CD14-positive monocyte (primary cell): ENCODE results near the gene ANKRD23. TPM values are rescaled to one million over a fixed set of nuclear protein-coding genes. Genes with fewer than 3 reads are reported as not detected.

Experiments
- DNase-seq, 3 donors: peaks; one replicate each; pipeline ENCODE4 v3.0.0-alpha.2; 2011 to 2022
- H2AFZ ChIP-seq: 2 replicates; pipeline ENCODE4 v1.6.0; 2012; ENCODE audit warnings: mild to moderate bottlenecking, low read depth, low read length, inconsistent platforms; ENCODE audit not compliant: insufficient read depth, poor library complexity, severe bottlenecking
- H3K27ac ChIP-seq, 2 donors: 1 replicate in 1 of 2; 2 replicates in 1 of 2; pipeline ENCODE4 v1.5.1; 2012 to 2013; ENCODE audit warnings: low read length in 2 of 2, control low read depth in 1 of 2, inconsistent platforms in 1 of 2, low read depth in 1 of 2, mild to moderate bottlenecking in 1 of 2
- H3K27me3 ChIP-seq, 2 donors: one replicate each; pipeline versions ENCODE4 v1.6.0 to v1.6.1; 2011 to 2013; ENCODE audit warnings: low read length in 2 of 2; ENCODE audit not compliant: control insufficient read depth in 2 of 2, insufficient read depth in 2 of 2
- H3K36me3 ChIP-seq, 2 donors: replicated peaks in 1 of 2; 1 replicate in 1 of 2; 2 replicates in 1 of 2; pipeline versions ENCODE4 v1.5.1 to v1.6.1; 2012 to 2013; ENCODE audit warnings: low read length in 2 of 2, control low read depth in 1 of 2, inconsistent platforms in 1 of 2, mild to moderate bottlenecking in 1 of 2; ENCODE audit not compliant: insufficient read depth in 2 of 2, control insufficient read depth in 1 of 2
- H3K4me1 ChIP-seq, 2 donors: 1 replicate in 1 of 2; 2 replicates in 1 of 2; pipeline versions ENCODE4 v1.5.1 to v1.6.1; 2012 to 2013; ENCODE audit warnings: low read length in 2 of 2, control low read depth in 1 of 2, inconsistent platforms in 1 of 2, mild to moderate bottlenecking in 1 of 2, moderate library complexity in 1 of 2; ENCODE audit not compliant: insufficient read depth in 2 of 2, control insufficient read depth in 1 of 2
- H3K4me2 ChIP-seq: replicated peaks from 2 replicates; pipeline ENCODE3; 2012; ENCODE audit warnings: low read length, moderate library complexity, mild to moderate bottlenecking; ENCODE audit not compliant: poor library complexity, severe bottlenecking; ENCODE audit errors: extremely low read depth
- H3K4me3 ChIP-seq, 3 experiments: fragments of 200-600 bp in 1 of 3; sonication (generic) in 1 of 3; replicated peaks in 1 of 3; 1 replicate in 2 of 3; 2 replicates in 1 of 3; pipeline ENCODE4 v1.5.1; 2011 to 2013; ENCODE audit warnings: low read length in 3 of 3, mild to moderate bottlenecking in 3 of 3, control low read depth in 2 of 3, low read depth in 2 of 3, inconsistent platforms in 1 of 3, moderate library complexity in 1 of 3
- H3K79me2 ChIP-seq: 2 replicates; pipeline ENCODE4 v1.6.0; 2012; ENCODE audit warnings: mild to moderate bottlenecking, control low read depth, inconsistent platforms, low read length, moderate library complexity; ENCODE audit not compliant: insufficient read depth
- H3K9ac ChIP-seq: 2 replicates; pipeline ENCODE4 v1.6.0; 2017; ENCODE audit warnings: low read length, mild to moderate bottlenecking; ENCODE audit not compliant: insufficient read depth, poor library complexity, severe bottlenecking
- H3K9me3 ChIP-seq, 2 donors: replicated peaks in 1 of 2; 1 replicate in 1 of 2; 2 replicates in 1 of 2; pipeline versions ENCODE4 v1.5.1 to v1.6.1; 2012 to 2013; ENCODE audit warnings: low read length in 2 of 2, control low read depth in 1 of 2; ENCODE audit not compliant: control insufficient read depth in 1 of 2, insufficient read depth in 1 of 2
- H4K20me1 ChIP-seq: 2 replicates; pipeline ENCODE4 v1.6.0; 2012; ENCODE audit warnings: mild to moderate bottlenecking, low read length, control low read depth, moderate library complexity; ENCODE audit not compliant: insufficient read depth
- H3K27ac Mint-ChIP-seq, 7 donors: one replicate each; pipeline ENCODE4 v1.8.0; 2020; ENCODE audit warnings: mild to moderate bottlenecking in 7 of 7, mixed read lengths in 7 of 7, moderate library complexity in 6 of 7, inconsistent platforms in 2 of 7
- H3K27me3 Mint-ChIP-seq, 3 donors: one replicate each; pipeline ENCODE4 v1.8.0; 2021 to 2022; ENCODE audit warnings: low read depth in 3 of 3, mild to moderate bottlenecking in 3 of 3, mixed read lengths in 3 of 3, moderate library complexity in 3 of 3, inconsistent platforms in 1 of 3
- H3K36me3 Mint-ChIP-seq, 2 donors: one replicate each; pipeline ENCODE4 v1.8.0; 2020; ENCODE audit warnings: mixed read lengths in 2 of 2, inconsistent platforms in 1 of 2, mild to moderate bottlenecking in 1 of 2
- H3K4me1 Mint-ChIP-seq: one replicate; pipeline ENCODE4 v1.8.0; 2020; ENCODE audit warnings: mild to moderate bottlenecking, mixed read lengths
- H3K4me3 Mint-ChIP-seq, 2 donors: one replicate each; pipeline ENCODE4 v1.8.0; 2020; ENCODE audit warnings: mild to moderate bottlenecking in 2 of 2, mixed read lengths in 2 of 2, moderate library complexity in 1 of 2
- H3K9me3 Mint-ChIP-seq, 7 donors: one replicate each; pipeline ENCODE4 v1.8.0; 2020 to 2022; ENCODE audit warnings: mixed read lengths in 7 of 7, mild to moderate bottlenecking in 6 of 7, moderate library complexity in 6 of 7, inconsistent platforms in 2 of 7
- WGBS: methylation state at CpG from one replicate; pipeline ENCODE4 v1.1.5; 2013; ENCODE audit warnings: missing lambda C conversion rate; ENCODE audit not compliant: insufficient coverage; 5-methylcytosine and 5-hydroxymethylcytosine counted together
- intact Hi-C, 2 donors: fragments of 100-400 bp; cut with micrococcal nuclease; formaldehyde crosslinking; loops; one replicate each; pipeline versions ENCODE4 v1.15.0 to v1.15.1; 2023
- polyA plus RNA-seq, 3 donors: library from polyadenylated mRNA; depleted of rRNA in 1 of 3; unstranded in 2 of 3; stranded (reverse) in 1 of 3; fragments of 300-500 nt in 2 of 3; fragments of >200 nt in 1 of 3; fragmentation: Illumina TruSeq in 2 of 3; gene quantifications; 1 replicate in 2 of 3; 2 replicates in 1 of 3; pipeline ENCODE4 v1.2.3, GENCODE V29; 2012 to 2021
- TF ChIP-seq, protein P1 (sequence below): fragments of 200-600 bp; IDR thresholded peaks from one replicate; pipeline ENCODE4 v1.8.0; 2022; ENCODE audit warnings: antibody characterized with exemption, mild to moderate bottlenecking

Gene ANKRD23
- polyA plus RNA-seq, 3 donors = 1.4 TPM; not detected in 2

DNA sequence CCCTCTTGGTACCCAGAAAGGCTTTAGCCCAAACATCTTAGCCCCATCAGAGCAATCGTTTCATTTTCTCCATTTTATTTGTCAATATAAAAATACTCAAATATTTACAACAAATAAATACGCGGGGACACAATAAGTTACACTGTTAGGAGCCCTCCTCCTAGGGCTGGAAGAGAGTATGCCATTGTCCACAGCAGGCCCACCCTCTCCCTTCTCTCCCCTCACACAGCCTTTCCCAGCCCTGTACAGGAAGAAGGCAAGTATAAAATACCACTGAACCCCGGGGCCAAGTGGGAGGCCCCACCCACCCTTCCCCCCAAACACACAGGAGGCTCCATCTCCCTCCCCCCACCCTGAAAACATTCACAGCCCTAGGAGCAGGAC, 15.9 kb upstream of the ANKRD23 start:
- WGBS = 57% methylated on average over 1 of the region's 4 CpGs
- intact Hi-C loops = loop anchor here (5.0 kb wide), 1 partner anchor 42 kb away; the partner anchor contains the start of gene CNNM3 (in 2 of the 2)
- H3K4me1 Mint-ChIP-seq = peaks cover 50% of the 10 kb centered on the region

DNA sequence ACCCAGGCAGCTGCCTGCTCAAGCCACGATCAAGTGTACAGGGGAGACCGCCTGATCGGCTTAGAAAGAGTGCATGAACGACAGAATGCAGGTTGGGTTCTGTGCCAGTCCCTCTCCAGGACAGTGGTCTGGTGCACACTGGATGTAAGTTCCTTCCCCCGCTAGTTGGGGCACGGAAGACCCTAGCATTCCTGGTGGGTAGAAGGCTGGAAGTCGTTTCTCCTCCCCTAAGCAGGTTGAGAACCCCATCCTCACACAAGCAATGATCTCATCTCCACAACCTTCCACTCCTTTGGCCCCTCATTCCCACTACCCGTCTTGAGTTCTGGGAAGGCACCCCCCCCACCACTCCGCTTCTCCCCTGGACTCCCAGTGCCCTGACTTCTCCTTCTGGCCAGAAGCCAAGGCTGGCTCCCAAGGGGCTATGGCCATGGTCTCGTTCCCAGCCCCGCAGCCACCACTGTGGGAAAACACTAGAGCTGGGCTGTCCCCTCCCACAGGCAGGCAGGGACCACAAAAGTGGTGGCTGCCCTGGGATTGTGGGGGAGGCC, 15.4 kb upstream of the ANKRD23 start:
- Histone ChIP-seq H3K4me3 (no peak overlapping the region), H2AFZ (peak overlapping the region; percentile 95), H3K4me2 (peak overlapping the region; percentile 97), H3K9ac (no peak overlapping the region), H3K9me3 (no peaks in the 10 kb centered on the region), H3K27ac (no peak overlapping the region), H4K20me1 (no peaks in the 10 kb centered on the region), H3K4me1 (peaks cover 45 to 48% of the 10 kb centered on the region in 2 donors), H3K36me3 (peaks cover 0 to 1% of the 10 kb centered on the region in 2 donors), H3K27me3 (peaks cover 0 to 33% of the 10 kb centered on the region in 2 donors), H3K79me2 (peaks cover 17% of the 10 kb centered on the region)
- WGBS = 94% methylated on average over 6 of the region's 11 CpGs
- TF ChIP-seq, protein P1, sequence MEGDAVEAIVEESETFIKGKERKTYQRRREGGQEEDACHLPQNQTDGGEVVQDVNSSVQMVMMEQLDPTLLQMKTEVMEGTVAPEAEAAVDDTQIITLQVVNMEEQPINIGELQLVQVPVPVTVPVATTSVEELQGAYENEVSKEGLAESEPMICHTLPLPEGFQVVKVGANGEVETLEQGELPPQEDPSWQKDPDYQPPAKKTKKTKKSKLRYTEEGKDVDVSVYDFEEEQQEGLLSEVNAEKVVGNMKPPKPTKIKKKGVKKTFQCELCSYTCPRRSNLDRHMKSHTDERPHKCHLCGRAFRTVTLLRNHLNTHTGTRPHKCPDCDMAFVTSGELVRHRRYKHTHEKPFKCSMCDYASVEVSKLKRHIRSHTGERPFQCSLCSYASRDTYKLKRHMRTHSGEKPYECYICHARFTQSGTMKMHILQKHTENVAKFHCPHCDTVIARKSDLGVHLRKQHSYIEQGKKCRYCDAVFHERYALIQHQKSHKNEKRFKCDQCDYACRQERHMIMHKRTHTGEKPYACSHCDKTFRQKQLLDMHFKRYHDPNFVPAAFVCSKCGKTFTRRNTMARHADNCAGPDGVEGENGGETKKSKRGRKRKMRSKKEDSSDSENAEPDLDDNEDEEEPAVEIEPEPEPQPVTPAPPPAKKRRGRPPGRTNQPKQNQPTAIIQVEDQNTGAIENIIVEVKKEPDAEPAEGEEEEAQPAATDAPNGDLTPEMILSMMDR = no peak
- intact Hi-C loops = loop anchor here (5.0 kb wide), 1 partner anchor 42 kb away; the partner anchor contains the start of gene CNNM3 (in 2 of the 2)
- H3K36me3 Mint-ChIP-seq = peaks cover 13 to 18% of the 10 kb centered on the region in 2 donors
- peak overlapping the region in 1 of 7 donors; percentile 13 for H3K27ac Mint-ChIP-seq
- peaks cover 23 to 47% (median 41%) of the 10 kb centered on the region in 3 donors for H3K27me3 Mint-ChIP-seq
- peaks cover 50% of the 10 kb centered on the region for H3K4me1 Mint-ChIP-seq
- H3K4me3 Mint-ChIP-seq = peak overlapping the region; percentile 79 to 83
- DNase-seq = no peak
- peaks cover 0 to 3% (median 0%) of the 10 kb centered on the region in 7 donors for H3K9me3 Mint-ChIP-seq

More for the DNA sequence above, 15.9 kb upstream of the ANKRD23 start:
- H3K79me2 ChIP-seq = peaks cover 17% of the 10 kb centered on the region
- TF ChIP-seq, protein P1 = no peak
- no peak overlapping the region for H3K4me2 ChIP-seq
- no peaks in the 10 kb centered on the region for H3K36me3 ChIP-seq
- H3K4me3 ChIP-seq = no peak overlapping the region
- H3K4me1 ChIP-seq = peaks cover 45 to 48% of the 10 kb centered on the region in 2 donors
- no peak overlapping the region for H3K27ac Mint-ChIP-seq
- H3K9ac ChIP-seq = no peak overlapping the region
- no peak overlapping the region for H2AFZ ChIP-seq
- H4K20me1 ChIP-seq = no peaks in the 10 kb centered on the region
- H3K27me3 Mint-ChIP-seq = peaks cover 23 to 50% (median 41%) of the 10 kb centered on the region in 3 donors
- DNase-seq = no peak
- H3K9me3 Mint-ChIP-seq = peaks cover 0 to 3% (median 0%) of the 10 kb centered on the region in 7 donors
- no peaks in the 10 kb centered on the region for H3K9me3 ChIP-seq
- H3K36me3 Mint-ChIP-seq = peaks cover 12 to 19% of the 10 kb centered on the region in 2 donors
- peaks cover 0 to 38% of the 10 kb centered on the region in 2 donors for H3K27me3 ChIP-seq
- H3K4me3 Mint-ChIP-seq = peak overlapping the region in 1 of 2 donors; percentile 83
- H3K27ac ChIP-seq = no peak overlapping the region
